Erythroblast (primary cell): ENCODE data around the gene CBFA2T2.

Source experiments
- GATA1 ChIP-seq: IDR thresholded peaks from 2 replicates; pipeline ENCODE4 v1.6.1; 2011; ENCODE audit warnings: low read depth, mild to moderate bottlenecking, control low read depth, low read length, moderate library complexity
- POLR2A ChIP-seq: IDR thresholded peaks from 2 replicates; pipeline ENCODE4 v1.6.1; 2011; ENCODE audit warnings: mild to moderate bottlenecking, low read length

DNA sequence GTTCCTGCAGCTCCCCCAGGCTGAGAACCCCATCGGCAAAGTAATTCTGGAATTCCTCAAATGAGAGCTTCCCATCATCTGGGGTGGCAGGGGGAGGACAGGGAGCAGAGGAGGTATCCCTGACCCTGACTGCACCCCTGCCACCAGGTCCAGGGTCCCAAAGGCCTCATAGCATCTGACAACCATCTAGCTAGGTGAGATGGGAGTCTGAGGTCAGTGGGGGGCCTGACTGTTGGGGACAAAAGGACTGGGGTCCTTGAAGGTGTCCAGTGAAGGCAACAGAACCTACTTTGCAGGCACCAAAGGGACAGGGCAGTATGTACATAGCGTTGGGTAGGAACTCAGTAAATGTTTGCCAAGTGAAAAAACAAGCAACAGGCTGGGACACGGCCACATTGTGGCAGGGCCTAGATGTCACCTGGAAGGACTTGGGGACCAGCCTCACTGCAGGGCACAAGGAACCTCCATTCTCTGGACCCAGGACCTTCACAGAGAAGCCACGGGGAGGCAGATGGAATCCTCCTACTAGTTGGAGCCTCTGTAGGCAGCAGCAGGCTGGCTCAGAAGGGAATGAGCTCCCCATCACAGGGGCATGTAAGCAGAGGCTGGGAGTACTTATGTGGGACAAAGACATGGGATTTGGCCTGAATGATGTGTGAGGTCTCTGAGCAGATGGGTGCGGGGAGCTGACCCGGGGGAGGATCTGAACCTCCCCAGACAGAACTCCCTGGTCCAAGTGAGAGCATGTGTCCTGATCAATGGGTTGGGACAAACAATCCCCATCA, 181.0 kb downstream of the CBFA2T2 start:
- TF ChIP-seq POLR2A: no peak
- TF ChIP-seq GATA1: no peak
